Measurements from ENCODE around the gene CEPT1.

The CEPT1 gene

GRCh38 chr1:111228748-111229126 lies 88.7 kb downstream of the CEPT1 start:
- DNase-seq = no peak

- no peak for DNase-seq
These were observed 92.1 kb downstream of the CEPT1 start for GRCh38 chr1:111232134-111232533.

GRCh38 chr1:111234258-111234657 lies 94.2 kb downstream of the CEPT1 start:
- DNase-seq = no peak

All from stimulated activated CD4-positive, alpha-beta T cell treated with anti-CD3 and anti-CD28 coated beads, Interleukin-12 subunit alpha, Interleukin-12 subunit beta, amount 100 ng/mL, for 4 hours (primary cell).